Neuronal stem cell (in vitro differentiated cells): ENCODE results near the gene SLC25A53.
A peak's percentile ranks its signal among the peaks of the same experiment; 100 is the strongest.
"Not testable (repeated sequence)": the region's sequence is repeated elsewhere in the genome, so short reads cannot be mapped to it uniquely, and the experiment has no call there.

Source experiments
- DNase-seq: peaks from one replicate; pipeline ENCODE4 v3.0.0-alpha.2; 2013; ENCODE audit warnings: low spot score
- H2AFZ ChIP-seq: one replicate; pipeline ENCODE4 v1.6.1; 2013; ENCODE audit warnings: mild to moderate bottlenecking, low read length, inconsistent platforms
- H2AK5ac ChIP-seq: 2 replicates; pipeline ENCODE4 v1.6.1; 2013; ENCODE audit warnings: low read depth, mild to moderate bottlenecking, inconsistent platforms, low read length, moderate library complexity, mixed read lengths
- H2BK120ac ChIP-seq: 2 replicates; pipeline ENCODE4 v1.6.1; 2013; ENCODE audit warnings: low read depth, mild to moderate bottlenecking, inconsistent platforms, low read length, moderate library complexity, mixed read lengths
- H2BK12ac ChIP-seq: one replicate; pipeline ENCODE4 v1.6.1; 2013; ENCODE audit warnings: low read length, inconsistent platforms
- H2BK15ac ChIP-seq: 2 replicates; pipeline ENCODE4 v1.6.1; 2013; ENCODE audit warnings: mild to moderate bottlenecking, low read length, inconsistent platforms, mixed read lengths
- H2BK5ac ChIP-seq: one replicate; pipeline ENCODE4 v1.6.1; 2013; ENCODE audit warnings: inconsistent platforms, mild to moderate bottlenecking, low read length, moderate library complexity
- H3K14ac ChIP-seq: one replicate; pipeline ENCODE4 v1.6.1; 2013; ENCODE audit warnings: low read length, inconsistent platforms
- H3K18ac ChIP-seq: 2 replicates; pipeline ENCODE4 v1.6.1; 2013; ENCODE audit warnings: low read length, inconsistent platforms
- H3K23ac ChIP-seq: 2 replicates; pipeline ENCODE4 v1.6.1; 2013; ENCODE audit warnings: low read depth, mild to moderate bottlenecking, mixed read lengths, low read length, inconsistent platforms; ENCODE audit not compliant: poor library complexity
- H3K27ac ChIP-seq: replicated peaks from 3 replicates; pipeline ENCODE4 v1.5.1; 2013; ENCODE audit warnings: low read length, inconsistent platforms
- H3K27me3 ChIP-seq, 3 experiments: 2 replicates each; pipeline ENCODE4 v1.6.1; 2013; ENCODE audit warnings: low read length in 3 of 3, mild to moderate bottlenecking in 2 of 3, inconsistent platforms in 1 of 3, low read depth in 1 of 3, mixed read lengths in 1 of 3, moderate library complexity in 1 of 3; ENCODE audit not compliant: control insufficient read depth in 3 of 3, insufficient read depth in 3 of 3
- H3K36me3 ChIP-seq, 2 donors: replicated peaks in 1 of 2; 2 replicates each; pipeline ENCODE4 v1.6.1; 2013; ENCODE audit warnings: low read length in 2 of 2; ENCODE audit not compliant: control insufficient read depth in 2 of 2, insufficient read depth in 2 of 2
- H3K4ac ChIP-seq: 2 replicates; pipeline ENCODE4 v1.6.1; 2013; ENCODE audit warnings: inconsistent platforms, mild to moderate bottlenecking, low read length, moderate library complexity
- H3K4me1 ChIP-seq, 2 donors: 1 replicate in 1 of 2; 2 replicates in 1 of 2; pipeline ENCODE4 v1.6.1; 2013; ENCODE audit warnings: low read length in 2 of 2, low read depth in 1 of 2; ENCODE audit not compliant: control insufficient read depth in 2 of 2, insufficient read depth in 1 of 2
- H3K4me2 ChIP-seq: one replicate; pipeline ENCODE4 v1.6.1; 2013; ENCODE audit warnings: mild to moderate bottlenecking, low read length, inconsistent platforms; ENCODE audit not compliant: insufficient read depth, poor library complexity, severe bottlenecking
- H3K4me3 ChIP-seq, 2 donors: 2 replicates each; pipeline ENCODE4 v1.5.1; 2013; ENCODE audit warnings: low read length in 2 of 2, mild to moderate bottlenecking in 2 of 2, inconsistent platforms in 1 of 2, moderate library complexity in 1 of 2
- H3K79me1 ChIP-seq: one replicate; pipeline ENCODE4 v1.6.1; 2013; ENCODE audit warnings: low read depth, mild to moderate bottlenecking, inconsistent platforms, low read length, moderate library complexity
- H3K9ac ChIP-seq: one replicate; pipeline ENCODE4 v1.6.1; 2013; ENCODE audit warnings: mild to moderate bottlenecking, low read depth, low read length, inconsistent platforms; ENCODE audit not compliant: poor library complexity
- H3K9me3 ChIP-seq, 2 donors: replicated peaks in 1 of 2; 2 replicates each; pipeline versions ENCODE3 to v1.6.1; 2013; ENCODE audit warnings: low read length in 2 of 2, mild to moderate bottlenecking in 2 of 2, inconsistent platforms in 1 of 2, low read depth in 1 of 2, mixed read lengths in 1 of 2, moderate library complexity in 1 of 2; ENCODE audit not compliant: control insufficient read depth in 2 of 2, insufficient read depth in 1 of 2
- H4K8ac ChIP-seq: one replicate; pipeline ENCODE4 v1.6.1; 2013; ENCODE audit warnings: low read depth, mild to moderate bottlenecking, inconsistent platforms, low read length, moderate library complexity
- H4K91ac ChIP-seq: one replicate; pipeline ENCODE4 v1.6.1; 2013; ENCODE audit warnings: low read length, low read depth, mild to moderate bottlenecking, inconsistent platforms; ENCODE audit not compliant: poor library complexity
- WGBS, 2 donors: extraction: QIAGEN DNeasy Blood & Tissue Kit; methylation state at CpG; one replicate each; pipeline ENCODE4 v1.1.7; 2013; ENCODE audit warnings: missing lambda C conversion rate in 2 of 2, mixed read lengths in 1 of 2; ENCODE audit not compliant: insufficient read length in 2 of 2, insufficient replicate concordance in 1 of 2; ENCODE audit errors: extremely low coverage in 2 of 2; 5-methylcytosine and 5-hydroxymethylcytosine counted together

The SLC25A53 gene

GRCh38 chrX:104117759-104118158 is 39.0 kb downstream of the SLC25A53 start:
- no peak overlapping the region for H2BK5ac ChIP-seq
- H4K8ac ChIP-seq: no peak overlapping the region
- H3K18ac ChIP-seq: no peak overlapping the region
- no peak overlapping the region for H2BK120ac ChIP-seq
- H2AFZ ChIP-seq: no peak overlapping the region
- H3K27me3 ChIP-seq: no peaks in the 10 kb centered on the region
- no peaks in the 10 kb centered on the region for H3K36me3 ChIP-seq
- H3K23ac ChIP-seq: no peak overlapping the region
- no peak overlapping the region for H3K4me2 ChIP-seq
- H4K91ac ChIP-seq: no peak overlapping the region
- no peak overlapping the region for H2BK12ac ChIP-seq
- H2BK15ac ChIP-seq: no peak overlapping the region
- H2AK5ac ChIP-seq: no peak overlapping the region
- peaks cover 4 to 17% of the 10 kb centered on the region in 2 donors for H3K4me1 ChIP-seq
- H3K14ac ChIP-seq: no peak overlapping the region
- no peak overlapping the region for H3K4ac ChIP-seq
- no peak overlapping the region for H3K27ac ChIP-seq
- no peak overlapping the region for H3K9ac ChIP-seq
- H3K79me1 ChIP-seq: no peaks in the 10 kb centered on the region
- no peak overlapping the region for H3K4me3 ChIP-seq
- H3K9me3 ChIP-seq: no peaks in the 10 kb centered on the region
- DNase-seq: no peak

- WGBS, 2 donors: no CpG with 5 or more reads among the region's 24 CpGs
- DNase-seq: peak; percentile 37
- H3K36me3 ChIP-seq: no peaks in the 10 kb centered on the region
These were observed 43.4 kb downstream of the SLC25A53 start for GRCh38 chrX:104113222-104113965.

DNA sequence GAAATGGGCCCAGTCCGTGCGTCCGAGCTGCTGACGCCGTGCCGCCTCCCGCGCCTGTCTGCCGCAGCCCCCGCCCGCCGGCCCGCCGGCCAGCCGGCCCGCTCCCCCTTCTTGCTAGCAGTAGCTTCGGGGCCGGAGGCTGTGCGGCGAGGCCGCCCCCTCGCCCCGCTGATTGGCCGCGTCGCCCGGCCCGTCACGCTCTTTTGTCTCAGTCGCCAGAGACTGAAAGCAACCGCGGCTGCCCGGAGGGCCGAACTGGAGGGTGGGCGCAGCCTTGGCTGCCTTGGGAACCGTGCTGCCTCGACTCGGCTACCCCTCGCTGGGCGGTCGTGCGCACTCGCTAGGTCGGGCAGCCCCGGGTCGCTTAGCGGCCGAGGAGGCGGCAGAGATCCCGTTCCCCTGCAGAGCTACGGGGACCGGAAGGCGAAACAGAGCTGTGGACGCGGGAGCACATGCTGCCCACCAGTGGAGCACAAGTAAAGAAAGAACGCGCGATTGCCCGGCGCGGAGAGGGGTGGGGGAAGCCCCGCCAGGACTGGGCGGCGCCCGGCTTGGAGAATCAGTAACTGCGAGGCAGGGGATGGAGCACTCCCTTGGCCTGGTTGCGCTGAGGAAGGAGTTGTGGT is 44.4 kb downstream of the SLC25A53 start, which contains the start of gene ZCCHC18:
TSS of gene ZCCHC18 (plus strand) at position 198 of the 626 bp plus-strand sequence. CDS start 1,589 bp downstream, outside the sequence.
- H3K18ac ChIP-seq: peak within 1 kb of the TSS; percentile 91
- peak; percentile 78 for DNase-seq
- H2BK5ac ChIP-seq: no peak within 1 kb of the TSS
- peak within 1 kb of the TSS; percentile 85 for H2AFZ ChIP-seq
- H3K4me2 ChIP-seq: peak within 1 kb of the TSS; percentile 66
- H3K9ac ChIP-seq: peak within 1 kb of the TSS; percentile 84
- no peaks in the 10 kb centered on the region for H3K79me1 ChIP-seq
- no peak within 1 kb of the TSS for H3K23ac ChIP-seq
- no CpG with 5 or more reads among the region's 67 CpGs for WGBS, 2 donors
- no peak within 1 kb of the TSS for H4K91ac ChIP-seq
- H2BK15ac ChIP-seq: no peak within 1 kb of the TSS
- H3K4me3 ChIP-seq: peak within 1 kb of the TSS; percentile 65 to 92
- no peaks in the 10 kb centered on the region for H3K27me3 ChIP-seq
- peak within 1 kb of the TSS; percentile 84 for H3K27ac ChIP-seq
- no peaks in the 10 kb centered on the region for H3K36me3 ChIP-seq
- H4K8ac ChIP-seq: no peak within 1 kb of the TSS
- H3K4me1 ChIP-seq: peaks cover 6 to 15% of the 10 kb centered on the region in 2 donors
- H2AK5ac ChIP-seq: no peak within 1 kb of the TSS
- no peak within 1 kb of the TSS for H3K4ac ChIP-seq
- H3K9me3 ChIP-seq: no peaks in the 10 kb centered on the region
- no peak within 1 kb of the TSS for H2BK12ac ChIP-seq
- no peak within 1 kb of the TSS for H2BK120ac ChIP-seq
- peak within 1 kb of the TSS; percentile 38 for H3K14ac ChIP-seq

More at GRCh38 chrX:104113222-104113965, 43.4 kb downstream of the SLC25A53 start:
- Histone ChIP-seq H4K8ac (no peak overlapping the region), H3K4me3 (peak overlapping the region; percentile 65 to 92), H2AK5ac (no peak overlapping the region), H3K18ac (peak overlapping the region; percentile 64), H2BK120ac (no peak overlapping the region), H2BK5ac (no peak overlapping the region), H3K27ac (peak overlapping the region; percentile 81), H3K79me1 (no peaks in the 10 kb centered on the region), H3K14ac (no peak overlapping the region), H4K91ac (no peak overlapping the region), H3K9me3 (no peaks in the 10 kb centered on the region), H3K4ac (no peak overlapping the region), H2BK12ac (no peak overlapping the region), H3K9ac (peak overlapping the region; percentile 60), H2AFZ (peak overlapping the region; percentile 85), H2BK15ac (no peak overlapping the region), H3K4me2 (peak overlapping the region; percentile 66), H3K23ac (no peak overlapping the region), H3K4me1 (peaks cover 6 to 16% of the 10 kb centered on the region in 2 donors), H3K27me3 (no peaks in the 10 kb centered on the region)

DNA sequence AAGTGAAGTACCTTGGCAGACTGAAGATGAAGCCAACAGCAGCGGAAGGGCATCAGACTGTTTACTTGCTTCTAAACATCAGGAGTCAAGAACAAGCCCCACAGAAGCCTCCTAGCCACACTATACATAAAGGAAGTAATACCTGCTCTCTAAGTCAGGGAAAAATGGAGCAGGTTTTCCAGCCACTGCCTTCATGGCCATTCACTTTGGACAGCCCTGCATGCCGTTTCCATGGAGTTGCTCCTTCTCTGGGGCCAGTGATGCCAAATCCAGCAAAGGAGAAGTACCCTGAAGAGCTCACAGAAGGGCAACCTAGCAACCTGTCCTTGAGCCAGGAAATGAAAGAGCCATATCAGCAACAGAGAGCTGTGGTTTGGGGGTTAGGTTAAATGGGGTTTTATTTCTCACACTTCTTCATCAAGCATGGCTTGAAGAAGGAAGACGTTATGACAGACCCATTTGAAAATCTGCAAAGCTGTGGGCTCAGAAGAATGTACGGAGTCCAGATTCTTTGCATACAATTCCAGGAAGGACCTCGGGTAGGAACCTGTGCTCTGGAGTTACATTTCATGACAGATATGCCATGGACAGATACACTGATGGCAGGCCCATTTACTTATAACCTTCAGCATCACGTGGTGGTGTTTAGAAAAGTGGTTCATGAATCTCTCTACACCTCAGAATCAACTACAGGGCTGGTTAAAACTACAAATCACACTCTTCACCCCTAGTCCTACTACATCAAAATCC is 46.1 kb downstream of the SLC25A53 start:
- H2BK120ac ChIP-seq, H3K4me3 ChIP-seq, H3K79me1 ChIP-seq, DNase-seq, H3K4ac ChIP-seq, H3K36me3 ChIP-seq, H2BK15ac ChIP-seq, H3K9me3 ChIP-seq, H3K4me2 ChIP-seq, H3K14ac ChIP-seq, H2BK12ac ChIP-seq, H3K18ac ChIP-seq, H2BK5ac ChIP-seq, H3K27me3 ChIP-seq, H3K27ac ChIP-seq, H3K23ac ChIP-seq, H4K91ac ChIP-seq, H3K9ac ChIP-seq, H2AFZ ChIP-seq, H2AK5ac ChIP-seq, H4K8ac ChIP-seq: not testable (repeated sequence)
- H3K4me1 ChIP-seq: peaks cover 6 to 11% of the 10 kb centered on the region in 2 donors
- no CpG with 5 or more reads among the region's 6 CpGs for WGBS, 2 donors
